Peyer's patch (tissue), 4 donors: ENCODE results near the gene PDE6B. TPM values are rescaled to one million over a fixed set of nuclear protein-coding genes. Genes with fewer than 3 reads are reported as not detected.

ENCODE experiments used
- DNase-seq, 3 donors: peaks; one replicate each; pipeline ENCODE4 v3.0.0-alpha.2; 2017 to 2019
- H3K27ac ChIP-seq, 4 donors: fragments of 200-600 bp; sonication (generic); one replicate each; pipeline ENCODE4 v1.5.1; 2016 to 2019
- H3K27me3 ChIP-seq, 2 donors: fragments of 200-600 bp; sonication (generic); one replicate each; pipeline ENCODE4 v1.5.1; 2019
- H3K36me3 ChIP-seq, 3 donors: fragments of 200-600 bp; sonication (generic); one replicate each; pipeline ENCODE4 v1.5.1; 2016 to 2019
- H3K4me1 ChIP-seq, 4 donors: fragments of 200-600 bp; sonication (generic); one replicate each; pipeline ENCODE4 v1.5.1; 2016 to 2019
- H3K4me3 ChIP-seq, 4 donors: fragments of 200-600 bp; sonication (generic); 1 replicate in 3 of 4; 2 replicates in 1 of 4; pipeline ENCODE4 v1.5.1; 2016 to 2019; ENCODE audit warnings: mild to moderate bottlenecking in 1 of 4
- H3K9me3 ChIP-seq, 4 donors: fragments of 200-600 bp; sonication (generic); one replicate each; pipeline ENCODE4 v1.5.1; 2016 to 2019; ENCODE audit warnings: mild to moderate bottlenecking in 1 of 4
- POLR2A ChIP-seq, 2 donors: fragments of 450-650 bp; IDR thresholded peaks; one replicate each; pipeline ENCODE4 v1.5.1; 2017; ENCODE audit warnings: antibody characterized with exemption in 2 of 2, mild to moderate bottlenecking in 2 of 2, moderate library complexity in 2 of 2
- total RNA-seq, 4 donors: library from RNA; depleted of rRNA; stranded (reverse); fragments of >200 nt; gene quantifications; one replicate each; pipeline ENCODE4 v1.1.0, GENCODE V29; 2016
- TF ChIP-seq, protein P1 (sequence below), 6 experiments: fragments of 450-650 bp in 4 of 6; fragments of 200-600 bp in 2 of 6; sonication (generic) in 1 of 6; IDR thresholded peaks; one replicate each; pipeline ENCODE4 v1.5.1; 2017 to 2019; ENCODE audit warnings: antibody characterized with exemption in 6 of 6, mild to moderate bottlenecking in 3 of 6, moderate library complexity in 1 of 6

PDE6B gene
- total RNA-seq, 4 donors from 2014 or later, result 0.27 to 1.8 (median 1.4) TPM; not detected in 1

DNA sequence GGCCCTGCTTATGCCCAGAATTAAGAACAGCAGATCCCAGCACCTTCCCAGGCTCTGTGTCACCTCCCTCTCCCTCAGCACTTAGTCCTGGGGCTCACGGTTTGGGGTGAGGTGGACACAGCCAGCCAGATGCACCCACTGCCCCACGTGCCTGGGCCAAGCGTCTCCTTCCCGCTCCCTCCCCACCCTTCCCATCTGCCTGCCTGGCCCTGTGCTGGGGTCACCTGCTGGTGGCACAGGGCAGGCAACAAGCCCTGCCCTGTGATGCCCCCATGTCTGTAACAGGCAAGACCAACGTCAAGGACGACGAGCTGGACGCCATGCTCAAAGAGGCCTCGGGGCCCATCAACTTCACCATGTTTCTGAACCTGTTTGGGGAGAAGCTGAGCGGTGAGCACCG is 54.3 kb downstream of the PDE6B start:
- no peaks in the 10 kb centered on the region for H3K27me3 ChIP-seq
- no peak for TF ChIP-seq POLR2A (IDR thresholded peaks at IDR 0.05)
- TF ChIP-seq, protein P1, sequence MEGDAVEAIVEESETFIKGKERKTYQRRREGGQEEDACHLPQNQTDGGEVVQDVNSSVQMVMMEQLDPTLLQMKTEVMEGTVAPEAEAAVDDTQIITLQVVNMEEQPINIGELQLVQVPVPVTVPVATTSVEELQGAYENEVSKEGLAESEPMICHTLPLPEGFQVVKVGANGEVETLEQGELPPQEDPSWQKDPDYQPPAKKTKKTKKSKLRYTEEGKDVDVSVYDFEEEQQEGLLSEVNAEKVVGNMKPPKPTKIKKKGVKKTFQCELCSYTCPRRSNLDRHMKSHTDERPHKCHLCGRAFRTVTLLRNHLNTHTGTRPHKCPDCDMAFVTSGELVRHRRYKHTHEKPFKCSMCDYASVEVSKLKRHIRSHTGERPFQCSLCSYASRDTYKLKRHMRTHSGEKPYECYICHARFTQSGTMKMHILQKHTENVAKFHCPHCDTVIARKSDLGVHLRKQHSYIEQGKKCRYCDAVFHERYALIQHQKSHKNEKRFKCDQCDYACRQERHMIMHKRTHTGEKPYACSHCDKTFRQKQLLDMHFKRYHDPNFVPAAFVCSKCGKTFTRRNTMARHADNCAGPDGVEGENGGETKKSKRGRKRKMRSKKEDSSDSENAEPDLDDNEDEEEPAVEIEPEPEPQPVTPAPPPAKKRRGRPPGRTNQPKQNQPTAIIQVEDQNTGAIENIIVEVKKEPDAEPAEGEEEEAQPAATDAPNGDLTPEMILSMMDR (IDR thresholded peaks at IDR 0.05), result no peak
- H3K4me1 ChIP-seq, result peaks cover 7 to 63% (median 19%) of the 10 kb centered on the region in 4 donors
- peak in 1 of 3 donors; percentile 47 for DNase-seq
- H3K4me3 ChIP-seq, result no peak overlapping the region
- no peaks in the 10 kb centered on the region for H3K36me3 ChIP-seq
- H3K9me3 ChIP-seq, result no peaks in the 10 kb centered on the region
- no peak overlapping the region for H3K27ac ChIP-seq

DNA sequence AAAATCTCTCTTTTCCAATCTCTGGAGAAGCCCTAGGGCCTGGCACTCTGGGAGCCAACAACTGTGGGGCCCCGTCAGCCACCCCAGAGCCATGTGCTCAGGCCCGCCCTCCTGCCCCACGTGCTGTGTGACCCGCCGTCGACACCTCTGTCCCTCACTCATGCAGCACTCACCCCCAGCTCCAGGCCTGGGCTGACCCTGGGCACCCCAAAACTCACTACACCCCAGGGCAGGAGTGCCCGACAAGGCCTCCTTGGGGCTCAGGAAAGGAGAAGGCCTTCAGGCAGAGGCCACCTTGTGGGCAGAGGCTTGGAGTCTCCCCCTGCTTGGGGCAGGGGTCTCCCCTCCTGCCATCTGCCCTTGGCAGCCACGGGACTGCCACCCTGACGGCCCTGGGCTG is 54.7 kb downstream of the PDE6B start:
- peak overlapping the region in 2 of 4 donors; percentile 69 to 71 for H3K27ac ChIP-seq

DNA sequence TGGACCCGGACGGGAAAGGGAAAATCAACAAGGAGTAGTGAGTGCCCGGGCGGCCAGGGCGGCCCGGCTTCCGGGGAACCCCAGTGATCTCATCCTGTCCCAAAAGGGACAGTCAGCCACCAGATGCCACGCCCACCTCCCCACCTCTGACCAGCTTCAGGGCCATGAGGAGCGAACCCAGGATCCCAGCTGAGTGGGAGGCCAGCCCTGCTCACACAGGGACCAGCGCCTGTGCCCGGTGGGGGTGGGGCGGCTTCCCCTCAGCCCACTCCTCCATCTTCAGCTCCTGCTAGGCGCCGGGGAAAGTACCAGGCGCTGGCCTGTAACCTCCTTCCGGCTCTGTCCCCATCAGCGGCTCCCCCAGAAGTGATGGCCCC is 55.2 kb downstream of the PDE6B start:
- Histone ChIP-seq H3K4me1 (peaks cover 0 to 55% (median 16%) of the 10 kb centered on the region in 4 donors), H3K4me3 (peak overlapping the region; percentile 40 to 68 (median 53)), H3K27me3 (no peaks in the 10 kb centered on the region), H3K9me3 (no peaks in the 10 kb centered on the region), H3K36me3 (no peaks in the 10 kb centered on the region), H3K27ac (peak overlapping the region in 3 of 4 donors; percentile 22 to 71 (median 69))
- TF ChIP-seq POLR2A (IDR thresholded peaks at IDR 0.05), result no peak
- TF ChIP-seq, protein P1 (IDR thresholded peaks at IDR 0.05), result no peak
- DNase-seq, result peak in 2 of 3 donors; percentile 48 to 76

More for the DNA sequence above, 54.7 kb downstream of the PDE6B start:
- no peaks in the 10 kb centered on the region for H3K9me3 ChIP-seq
- no peak for TF ChIP-seq POLR2A (IDR thresholded peaks at IDR 0.05)
- TF ChIP-seq, protein P1 (IDR thresholded peaks at IDR 0.05), result no peak
- H3K4me3 ChIP-seq, result peak overlapping the region in 2 of 4 donors; percentile 55 to 68
- no peaks in the 10 kb centered on the region for H3K27me3 ChIP-seq
- DNase-seq, result peak in 1 of 3 donors; percentile 47
- peaks cover 4 to 60% (median 18%) of the 10 kb centered on the region in 4 donors for H3K4me1 ChIP-seq
- no peaks in the 10 kb centered on the region for H3K36me3 ChIP-seq

DNA sequence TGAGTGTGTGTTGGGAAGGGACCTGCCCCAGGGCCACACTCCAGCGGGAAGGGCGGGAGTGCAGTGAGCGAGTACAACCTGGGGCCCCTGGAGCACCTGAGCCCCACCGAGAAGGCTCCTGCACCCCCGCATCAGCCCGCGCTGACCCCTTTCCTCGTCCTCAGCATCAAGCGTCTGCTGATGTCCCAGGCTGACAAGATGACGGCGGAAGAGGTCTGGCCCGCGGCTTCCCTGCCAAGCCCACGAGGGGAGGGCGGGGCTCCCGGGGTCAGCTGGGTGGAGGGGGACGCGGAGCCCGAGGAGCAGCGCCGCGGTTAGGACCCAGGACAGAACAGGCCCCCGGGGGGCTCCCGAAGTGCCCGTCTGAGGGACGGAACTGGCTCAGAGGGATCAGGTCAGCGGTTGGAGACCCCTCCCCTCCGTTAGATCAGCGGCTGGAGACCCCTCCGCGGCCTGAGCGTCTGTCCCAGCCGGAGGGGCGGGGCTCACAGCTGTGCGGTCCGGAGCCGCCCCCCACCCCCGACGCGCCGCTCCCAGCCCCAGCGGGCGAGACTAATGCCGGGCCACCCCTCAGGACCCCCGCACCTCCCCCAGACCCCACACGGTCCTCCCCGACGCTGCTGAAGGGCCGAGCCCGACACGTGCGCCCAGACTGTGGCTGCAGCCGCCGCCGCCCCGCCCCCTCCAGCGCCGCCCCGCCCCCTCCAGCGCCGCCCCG is 55.7 kb downstream of the PDE6B start:
- H3K27ac ChIP-seq, result peak overlapping the region in 3 of 4 donors; percentile 22 to 71 (median 69)
- no peaks in the 10 kb centered on the region for H3K36me3 ChIP-seq
- H3K4me1 ChIP-seq, result peaks cover 0 to 51% (median 16%) of the 10 kb centered on the region in 4 donors
- TF ChIP-seq, protein P1 (IDR thresholded peaks at IDR 0.05), result no peak
- TF ChIP-seq POLR2A (IDR thresholded peaks at IDR 0.05), result no peak
- no peaks in the 10 kb centered on the region for H3K27me3 ChIP-seq
- DNase-seq, result peak; percentile 70 to 92 (median 79)
- peak overlapping the region; percentile 40 to 68 (median 53) for H3K4me3 ChIP-seq
- no peaks in the 10 kb centered on the region for H3K9me3 ChIP-seq

DNA sequence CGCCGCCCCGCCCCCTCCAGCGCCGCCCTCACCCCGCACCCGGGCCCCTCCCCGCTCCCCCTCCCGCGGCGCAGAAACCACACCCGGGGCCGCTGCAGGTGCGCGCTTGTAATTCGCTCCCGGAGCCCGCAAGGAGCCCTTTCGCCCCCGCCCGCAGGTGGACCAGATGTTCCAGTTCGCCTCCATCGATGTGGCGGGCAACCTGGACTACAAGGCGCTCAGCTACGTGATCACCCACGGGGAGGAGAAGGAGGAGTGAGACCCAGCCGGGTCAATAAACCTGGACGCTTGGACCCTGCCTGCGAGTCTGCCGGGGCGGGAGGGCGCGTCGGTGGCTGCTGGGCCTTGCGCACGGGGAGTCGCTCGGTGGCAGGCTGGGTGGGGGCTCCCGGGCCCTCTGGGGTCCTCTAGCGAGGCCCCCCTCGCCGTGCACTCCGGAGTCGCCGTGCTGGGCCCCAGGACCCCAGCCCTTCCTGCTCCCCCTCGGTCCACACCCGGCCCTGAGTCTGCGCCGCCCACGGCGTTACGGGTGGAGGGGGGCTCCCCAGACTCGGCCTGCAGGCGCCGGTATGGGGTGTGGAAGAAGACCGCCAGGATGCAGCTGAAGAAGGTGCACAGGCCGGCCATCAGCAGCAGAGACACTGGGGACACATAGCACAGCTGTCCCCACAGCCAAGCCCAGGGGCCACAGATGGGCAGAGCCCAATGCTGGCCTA is 56.5 kb downstream of the PDE6B start:
- DNase-seq, result peak; percentile 53 to 91 (median 86)
- Histone ChIP-seq H3K9me3 (no peaks in the 10 kb centered on the region), H3K36me3 (no peaks in the 10 kb centered on the region), H3K27ac (peak overlapping the region in 2 of 4 donors; percentile 17 to 49), H3K27me3 (no peaks in the 10 kb centered on the region), H3K4me1 (peaks cover 3 to 55% (median 18%) of the 10 kb centered on the region in 4 donors), H3K4me3 (peak overlapping the region in 3 of 4 donors; percentile 20 to 55 (median 50))
- peak in 1 of 2 donors; percentile 22 for TF ChIP-seq POLR2A (IDR thresholded peaks at IDR 0.05)
- TF ChIP-seq, protein P1 (IDR thresholded peaks at IDR 0.05), result no peak
